ENCODE data around the gene MAFG. TPM values are rescaled to one million over a fixed set of nuclear protein-coding genes. Genes with fewer than 3 reads are reported as not detected.

MAFG gene
- total RNA-seq, 1 experiment from 2014 or later: 31.4 TPM

GRCh38 chr17:81958633-81959342, 31.3 kb upstream of the MAFG start:
- no peak overlapping the region for H2BK120ac ChIP-seq (ENCODE audit: low read depth, low read length, poor library complexity, severe bottlenecking)
- no peaks in the 10 kb centered on the region for H3K79me1 ChIP-seq (ENCODE audit: insufficient read depth, low read depth, low read length, poor library complexity, severe bottlenecking)
- H3K9me3 ChIP-seq (ENCODE audit: control insufficient read depth, low read depth, low read length): no peaks in the 10 kb centered on the region
- peak overlapping the region; percentile 4 for H3K4me2 ChIP-seq (ENCODE audit: insufficient read depth, insufficient read length, low read length)
- no peak overlapping the region for H2BK20ac ChIP-seq (ENCODE audit: low read depth, low read length, poor library complexity, severe bottlenecking)
- Mint-ChIP-seq H3K27ac (no peak overlapping the region), H3K4me3 (peak overlapping the region in 1 of 2 experiments; percentile 65; a peak in 4 of 5 replicates), H3K27me3 (ENCODE audit: low read depth) (peaks cover 66% of the 10 kb centered on the region), H3K9me3 (peaks cover 0 to 4% of the 10 kb centered on the region in 2 experiments; a peak in 1 of 5 replicates), H3K36me3 (ENCODE audit: insufficient read depth in 1 of 3, low read depth in 3 of 3) (no peaks in the 10 kb centered on the region; a peak in 1 of 7 replicates), H3K4me1 (peaks cover 9 to 11% of the 10 kb centered on the region in 2 experiments)
- peaks cover 38% of the 10 kb centered on the region; the same call in 1 of the 2 replicates for H3K27me3 ChIP-seq (ENCODE audit: insufficient read depth, low read length)
- no peak overlapping the region for H2BK12ac ChIP-seq (ENCODE audit: insufficient read length, low read depth, low read length)
- H4K91ac ChIP-seq (ENCODE audit: insufficient read length, low read depth, low read length): no peak overlapping the region
- H3K14ac ChIP-seq (ENCODE audit: insufficient read depth, low read length): no peak overlapping the region
- no peak for TF ChIP-seq CTCF (conservative IDR thresholded peaks at IDR 0.05)
- H3K23me2 ChIP-seq (ENCODE audit: insufficient read length, low read depth, low read length, poor library complexity, severe bottlenecking): peaks cover 3% of the 10 kb centered on the region
- no peak overlapping the region for H3K9ac ChIP-seq (ENCODE audit: extremely low read depth, insufficient read length, low read length)
- no peak overlapping the region for H2AK5ac ChIP-seq (ENCODE audit: insufficient read length, low read length)
- no peak overlapping the region for H3K27ac ChIP-seq (ENCODE audit: insufficient read length, low read depth, low read length)
- H4K8ac ChIP-seq (replicated peaks; ENCODE audit: insufficient read length, low read depth, low read length): no peak overlapping the region
- H3T11ph ChIP-seq (ENCODE audit: low read length): no peak overlapping the region
- no peak for DNase-seq
- H2AFZ ChIP-seq (ENCODE audit: low read length): no peak overlapping the region
- H3K56ac ChIP-seq (ENCODE audit: insufficient read length, low read depth, low read length): no peak overlapping the region
- WGBS (ENCODE audit: extremely low coverage, insufficient read length, low lambda C conversion rate): no CpG with 5 or more reads among the region's 15 CpGs
- no peak overlapping the region for H2BK15ac ChIP-seq (ENCODE audit: low read depth, low read length)
- H3K4ac ChIP-seq (ENCODE audit: low read depth, low read length): no peak overlapping the region
- no peak overlapping the region for H3K23ac ChIP-seq (ENCODE audit: insufficient read length, low read depth, low read length)
- no peak overlapping the region for H3K18ac ChIP-seq (ENCODE audit: insufficient read length, low read depth, low read length)
- H4K20me1 ChIP-seq (ENCODE audit: control insufficient read depth, insufficient read depth, insufficient read length): no peaks in the 10 kb centered on the region
- no peak overlapping the region for H2BK5ac ChIP-seq (ENCODE audit: insufficient read length, low read length)
- H3K79me2 ChIP-seq (ENCODE audit: insufficient read depth, low read length): no peaks in the 10 kb centered on the region
- no peaks in the 10 kb centered on the region for H3K4me1 ChIP-seq (ENCODE audit: insufficient read depth, low read length)
- no peak overlapping the region for H4K5ac ChIP-seq (ENCODE audit: insufficient read length, low read depth, low read length)

Measured in H9 (cell line).